ENCODE measurements around the gene B4GAT1. TPM values are rescaled to one million over a fixed set of nuclear protein-coding genes. Genes with fewer than 3 reads are reported as not detected.
A peak's percentile ranks its signal among the peaks of the same experiment; 100 is the strongest.

The B4GAT1 gene
- total RNA-seq, 1 donor from 2014 or later: 64.2 TPM

DNA sequence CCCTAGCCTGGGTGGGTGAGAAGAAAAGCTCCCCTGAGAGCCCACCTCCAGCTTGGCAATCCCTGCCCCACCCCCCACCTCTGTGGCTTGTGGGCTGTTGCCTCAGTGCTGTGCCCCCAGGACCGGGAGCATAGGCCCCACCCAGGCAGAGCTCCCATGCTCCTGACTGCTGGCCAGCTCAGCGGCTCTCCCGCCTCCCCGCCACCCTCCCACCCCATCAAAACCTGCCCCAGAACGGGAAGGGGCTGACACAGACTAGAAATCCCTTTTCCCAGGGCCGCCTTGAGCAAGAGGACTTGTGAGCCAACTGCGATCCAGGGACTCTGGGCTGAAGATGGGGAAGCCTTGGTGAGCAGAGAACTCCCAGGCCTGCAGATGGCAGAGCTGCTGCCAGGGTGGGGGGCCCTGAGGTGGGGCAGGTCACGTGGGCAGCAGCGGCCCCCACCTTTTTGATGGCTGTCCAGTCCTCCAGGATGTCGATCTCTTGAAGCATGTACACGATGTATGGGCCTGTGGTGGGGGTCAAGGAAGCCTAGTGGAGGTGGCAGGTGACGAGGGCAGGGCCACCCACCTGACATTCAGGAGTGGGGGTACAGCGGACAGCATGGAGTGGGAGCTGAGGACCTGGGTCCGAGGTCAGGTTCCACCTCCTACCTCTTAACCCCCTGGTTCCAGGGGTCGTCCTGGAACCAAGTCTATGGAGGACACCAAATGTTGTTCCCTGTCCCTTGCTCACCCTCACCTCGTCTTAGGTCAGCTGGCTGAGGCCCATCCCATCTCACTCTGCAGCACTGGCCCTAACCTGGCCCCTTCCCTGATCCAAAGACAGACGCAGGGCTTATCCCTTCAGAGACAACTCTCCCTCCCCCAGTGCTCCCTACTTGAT is 8.9 kb downstream of the B4GAT1 start:
- peaks cover 37 to 41% of the 10 kb centered on the region in 2 donors for H3K36me3 ChIP-seq
- intact Hi-C loops (cut with DNase I): no loop called here
- no peak for DNase-seq (ENCODE audit: low spot score in 2 of 2)
- TF ChIP-seq, protein P1, sequence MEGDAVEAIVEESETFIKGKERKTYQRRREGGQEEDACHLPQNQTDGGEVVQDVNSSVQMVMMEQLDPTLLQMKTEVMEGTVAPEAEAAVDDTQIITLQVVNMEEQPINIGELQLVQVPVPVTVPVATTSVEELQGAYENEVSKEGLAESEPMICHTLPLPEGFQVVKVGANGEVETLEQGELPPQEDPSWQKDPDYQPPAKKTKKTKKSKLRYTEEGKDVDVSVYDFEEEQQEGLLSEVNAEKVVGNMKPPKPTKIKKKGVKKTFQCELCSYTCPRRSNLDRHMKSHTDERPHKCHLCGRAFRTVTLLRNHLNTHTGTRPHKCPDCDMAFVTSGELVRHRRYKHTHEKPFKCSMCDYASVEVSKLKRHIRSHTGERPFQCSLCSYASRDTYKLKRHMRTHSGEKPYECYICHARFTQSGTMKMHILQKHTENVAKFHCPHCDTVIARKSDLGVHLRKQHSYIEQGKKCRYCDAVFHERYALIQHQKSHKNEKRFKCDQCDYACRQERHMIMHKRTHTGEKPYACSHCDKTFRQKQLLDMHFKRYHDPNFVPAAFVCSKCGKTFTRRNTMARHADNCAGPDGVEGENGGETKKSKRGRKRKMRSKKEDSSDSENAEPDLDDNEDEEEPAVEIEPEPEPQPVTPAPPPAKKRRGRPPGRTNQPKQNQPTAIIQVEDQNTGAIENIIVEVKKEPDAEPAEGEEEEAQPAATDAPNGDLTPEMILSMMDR (IDR thresholded peaks at IDR 0.05): no peak
- H3K4me3 ChIP-seq: no peak overlapping the region
- H3K9me3 ChIP-seq: no peaks in the 10 kb centered on the region
- H3K4me1 ChIP-seq: peaks cover 13 to 24% of the 10 kb centered on the region in 2 donors
- H3K27me3 ChIP-seq: no peaks in the 10 kb centered on the region
- H3K27ac ChIP-seq: no peak overlapping the region

DNA sequence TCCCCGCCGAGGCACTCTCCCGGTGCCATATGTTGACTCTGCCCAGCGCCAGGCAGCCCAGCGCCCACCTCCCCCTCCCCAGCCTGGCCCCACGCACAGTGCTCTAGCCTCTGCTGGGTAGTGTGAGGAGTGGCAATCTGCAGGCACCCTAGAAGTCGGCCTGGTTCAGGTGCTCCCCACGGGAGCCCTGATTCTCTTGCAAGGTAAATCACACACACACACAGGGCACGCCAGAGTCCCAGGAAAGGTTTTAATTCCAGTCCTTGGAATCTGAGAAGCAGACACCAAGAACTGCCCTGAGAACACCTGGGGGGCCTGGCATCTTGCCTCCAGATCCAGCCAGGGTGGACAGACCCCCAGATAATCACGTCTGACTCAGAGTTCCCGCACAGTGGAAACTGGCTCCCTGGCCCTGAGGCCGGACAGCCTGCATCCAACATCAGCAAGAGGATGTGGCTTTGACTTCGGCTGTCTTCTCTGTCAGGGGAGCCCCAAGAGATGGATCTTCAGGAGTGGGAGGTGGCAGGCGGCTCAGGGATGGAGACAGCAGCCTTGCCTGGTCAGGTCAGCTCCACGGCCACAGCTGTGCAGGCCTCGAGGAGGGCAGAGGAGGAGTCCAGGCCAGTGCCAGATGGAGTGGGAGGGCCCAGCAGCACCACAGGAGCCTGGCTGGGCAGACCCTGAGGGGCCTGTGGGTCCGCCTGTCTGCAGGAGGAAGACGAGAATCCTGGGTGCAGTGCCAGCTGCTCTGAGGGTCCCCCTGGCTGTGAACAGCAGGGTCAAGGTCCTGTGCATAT is 10.1 kb downstream of the B4GAT1 start:
- no peak overlapping the region for H3K4me3 ChIP-seq
- H3K27me3 ChIP-seq: no peaks in the 10 kb centered on the region
- H3K36me3 ChIP-seq: peaks cover 45 to 48% of the 10 kb centered on the region in 2 donors
- H3K27ac ChIP-seq: peak overlapping the region; percentile 42 to 73
- H3K4me1 ChIP-seq: peaks cover 13 to 23% of the 10 kb centered on the region in 2 donors
- no peak for DNase-seq (ENCODE audit: low spot score in 2 of 2)
- intact Hi-C loops (cut with DNase I): no loop called here
- TF ChIP-seq, protein P1 (IDR thresholded peaks at IDR 0.05): no peak
- no peaks in the 10 kb centered on the region for H3K9me3 ChIP-seq

GRCh38 chr11:66336234-66337102 is 11.0 kb downstream of the B4GAT1 start, which contains the start of gene RIN1:
RIN1 (minus strand) TSS chr11:66336434; CDS start chr11:66336402, 32 bp downstream.
- TF ChIP-seq, protein P1 (IDR thresholded peaks at IDR 0.05): peak; percentile 9 to 33 (median 12)
- DNase-seq (ENCODE audit: low spot score in 2 of 2): peak in 1 of 2 donors; percentile 84
- H3K27me3 ChIP-seq: no peaks in the 10 kb centered on the region
- intact Hi-C loops (cut with DNase I): no loop called here
- H3K4me1 ChIP-seq: peaks cover 13 to 23% of the 10 kb centered on the region in 2 donors
- H3K9me3 ChIP-seq: no peaks in the 10 kb centered on the region
- H3K27ac ChIP-seq: peak within 1 kb of the TSS; percentile 73 to 75
- peak within 1 kb of the TSS; percentile 72 to 78 for H3K4me3 ChIP-seq
- H3K36me3 ChIP-seq: peaks cover 40 to 44% of the 10 kb centered on the region in 2 donors

DNA sequence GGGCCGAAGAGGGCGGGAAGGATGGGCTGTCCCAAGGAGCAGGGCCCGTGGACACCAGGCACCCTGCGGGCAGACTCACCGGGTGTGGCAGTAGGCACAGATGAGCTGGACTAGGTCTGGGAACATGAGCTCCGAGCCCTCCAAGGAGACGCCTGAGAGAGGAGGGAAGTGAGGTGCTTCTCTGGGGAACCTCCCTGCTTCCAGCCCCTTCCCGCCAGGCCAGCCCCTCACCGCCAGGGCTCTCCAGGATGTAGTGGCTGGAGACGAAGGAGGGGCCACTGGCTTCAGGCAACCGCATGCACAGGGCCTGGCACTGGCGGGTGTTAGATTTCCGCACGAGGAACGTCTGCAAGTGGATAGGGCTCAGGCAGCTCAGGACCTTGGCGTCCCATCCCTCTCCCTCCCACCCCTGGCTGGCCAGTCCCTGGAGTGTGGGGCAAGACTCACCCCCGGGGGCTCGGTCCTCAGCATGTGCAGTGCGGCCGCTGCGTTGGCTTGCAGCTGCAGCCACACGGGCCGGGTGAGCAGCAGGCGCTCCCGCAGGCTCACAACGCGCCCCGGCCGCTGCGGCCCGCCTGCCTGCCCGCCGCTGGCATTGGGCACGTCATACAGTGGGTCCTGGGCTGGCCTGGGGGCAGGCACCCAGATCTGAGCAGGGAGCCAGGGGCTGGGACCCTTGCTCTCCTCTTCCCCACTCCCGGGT is 11.7 kb downstream of the B4GAT1 start:
- no peak for DNase-seq (ENCODE audit: low spot score in 2 of 2)
- Histone ChIP-seq H3K27ac (peak overlapping the region; percentile 73 to 75), H3K36me3 (peaks cover 32 to 36% of the 10 kb centered on the region in 2 donors), H3K4me1 (peaks cover 13 to 23% of the 10 kb centered on the region in 2 donors), H3K9me3 (no peaks in the 10 kb centered on the region), H3K27me3 (no peaks in the 10 kb centered on the region), H3K4me3 (peak overlapping the region; percentile 72 to 78)
- TF ChIP-seq, protein P1 (IDR thresholded peaks at IDR 0.05): no peak
- intact Hi-C loops (cut with DNase I): no loop called here
